ENCODE measurements around the gene ADAM33. TPM values are rescaled to one million over a fixed set of nuclear protein-coding genes. Genes with fewer than 3 reads are reported as not detected.

The ADAM33 gene
- total RNA-seq, 1 experiment from 2014 or later: not detected

DNA sequence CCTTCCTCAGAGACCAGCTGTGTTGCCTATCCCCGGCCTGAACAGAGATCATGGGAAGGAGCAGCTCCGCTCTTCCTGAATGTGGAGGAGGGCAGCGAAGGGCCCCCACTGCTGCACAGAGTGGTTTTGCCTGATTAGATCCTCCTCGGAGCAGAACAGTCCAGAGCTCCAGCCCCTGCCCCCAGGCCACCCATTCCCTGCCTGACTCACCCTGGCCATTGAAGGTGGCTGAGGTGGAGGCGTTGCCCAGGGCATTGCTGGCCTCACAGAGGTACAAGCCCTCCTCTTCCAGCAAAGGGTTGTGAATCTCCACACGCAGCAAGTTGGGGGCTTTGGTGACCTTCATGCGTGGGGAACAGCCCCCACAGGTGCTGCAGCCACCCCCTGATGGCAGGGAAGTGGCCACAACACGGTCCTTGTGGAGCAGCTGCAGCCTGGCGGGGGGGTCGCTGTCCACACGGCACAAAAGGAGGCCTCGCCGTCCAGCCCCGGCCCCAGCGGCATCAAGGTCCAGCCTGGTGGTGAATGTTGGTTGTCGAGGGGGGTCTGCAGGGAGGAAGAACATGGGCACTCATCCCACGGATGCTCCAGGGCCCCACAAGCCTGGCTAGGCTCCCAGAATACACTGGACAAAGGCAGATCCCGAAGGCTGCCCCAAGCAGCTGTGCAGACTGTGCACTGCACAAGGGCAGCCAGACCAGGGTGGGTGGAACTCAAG lies 15.9 kb upstream of the ADAM33 start:
- no peaks in the 10 kb centered on the region for H3K79me2 ChIP-seq (ENCODE audit: insufficient read depth, low read length)
- intact Hi-C loops (cut with micrococcal nuclease): no loop called here
- no peak overlapping the region for H3K4me3 ChIP-seq (replicated peaks in 1 of 2; ENCODE audit: low read depth in 1 of 2, low read length in 2 of 2)
- ChIA-PET RAD21 (ENCODE audit: low non-redundant PET in 1 of 2, low total read pairs in 2 of 2, uncharacterized antibody in 2 of 2, unreplicated experiment in 2 of 2) (no interaction called here), CTCF (interaction anchor here (3.1 kb wide), 1 partner anchor 13 kb away, joined by 16 read pairs; no protein-coding TSS in a partner anchor), POLR2A (no interaction called here)
- H3K9me3 ChIP-seq (ENCODE audit: control insufficient read depth in 1 of 2, insufficient read depth in 1 of 2, low read depth in 1 of 2, low read length in 2 of 2): no peaks in the 10 kb centered on the region; a peak in 1 of 4 replicates
- no peak overlapping the region for H3K4me2 ChIP-seq (ENCODE audit: low read length)
- no peaks in the 10 kb centered on the region for H3K36me3 ChIP-seq (ENCODE audit: control insufficient read depth in 1 of 2, insufficient read depth in 2 of 2, low read length in 2 of 2)
- no TSS peak for BruUV-seq (replicated peaks)
- H4K20me1 ChIP-seq (ENCODE audit: insufficient read depth): no peaks in the 10 kb centered on the region
- no peaks in the 10 kb centered on the region for H3K27me3 ChIP-seq (ENCODE audit: insufficient read depth, low read length)
- no peak for DNase-seq (ENCODE audit: low read depth, low spot score)
- no peak for ATAC-seq
- H3K9me2 ChIP-seq (ENCODE audit: insufficient read depth): no peaks in the 10 kb centered on the region
- no peak overlapping the region for H2AFZ ChIP-seq (ENCODE audit: low read depth, low read length, poor library complexity, severe bottlenecking)
- TF ChIP-seq CEBPB (IDR thresholded peaks at IDR 0.05; ENCODE audit: low read depth) (no peak), RAD21 (IDR thresholded peaks at IDR 0.05; ENCODE audit: low read depth) (no peak), CBX3 (IDR thresholded peaks at IDR 0.05; ENCODE audit: low read depth) (no peak), ZFX (IDR thresholded peaks at IDR 0.05) (no peak), EGR1 (IDR thresholded peaks at IDR 0.05; ENCODE audit: low read depth) (no peak), YY1 (IDR thresholded peaks at IDR 0.05; ENCODE audit: extremely low read depth, insufficient replicate concordance, low read depth, low read length) (no peak), ZNF274 (IDR thresholded peaks at IDR 0.05; ENCODE audit: low read depth, low read length) (no peak), JUND (IDR thresholded peaks at IDR 0.05) (no peak), TCF7L2 (IDR thresholded peaks at IDR 0.05; ENCODE audit: borderline replicate concordance, extremely low read depth, insufficient read depth, insufficient read length) (no peak), SIN3A (IDR thresholded peaks at IDR 0.05; ENCODE audit: low read depth) (no peak)
- TF ChIP-seq, protein P1, sequence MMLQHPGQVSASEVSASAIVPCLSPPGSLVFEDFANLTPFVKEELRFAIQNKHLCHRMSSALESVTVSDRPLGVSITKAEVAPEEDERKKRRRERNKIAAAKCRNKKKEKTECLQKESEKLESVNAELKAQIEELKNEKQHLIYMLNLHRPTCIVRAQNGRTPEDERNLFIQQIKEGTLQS (IDR thresholded peaks at IDR 0.05): no peak
- TF ChIP-seq, protein P2, sequence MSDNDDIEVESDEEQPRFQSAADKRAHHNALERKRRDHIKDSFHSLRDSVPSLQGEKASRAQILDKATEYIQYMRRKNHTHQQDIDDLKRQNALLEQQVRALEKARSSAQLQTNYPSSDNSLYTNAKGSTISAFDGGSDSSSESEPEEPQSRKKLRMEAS (IDR thresholded peaks at IDR 0.05): no peak
- no peaks in the 10 kb centered on the region for H3K4me1 ChIP-seq (ENCODE audit: control insufficient read depth in 1 of 2, insufficient read depth in 2 of 2, low read length in 2 of 2)
- no peak overlapping the region for H3K9ac ChIP-seq (ENCODE audit: low read length)
- H3K27ac ChIP-seq (ENCODE audit: low read depth, low read length): no peak overlapping the region

Data from HCT116 (cell line).